GM19035 (cell line): ENCODE results near the gene DHX8.
A peak's percentile ranks its signal among the peaks of the same experiment; 100 is the strongest.

ENCODE experiments used
- ATAC-seq: cut with Tn5 transposase; IDR thresholded peaks from one replicate; pipeline ENCODE4 v1.9.1; 2021; ENCODE audit not compliant: unreplicated experiment

Gene DHX8

GRCh38 chr17:43546319-43547188 is 62.8 kb downstream of the DHX8 start, which contains the start of gene ETV4:
ETV4 (minus strand) TSS chr17:43546340; CDS start chr17:43545617, 723 bp downstream.
- peak; percentile 84 for ATAC-seq

DNA sequence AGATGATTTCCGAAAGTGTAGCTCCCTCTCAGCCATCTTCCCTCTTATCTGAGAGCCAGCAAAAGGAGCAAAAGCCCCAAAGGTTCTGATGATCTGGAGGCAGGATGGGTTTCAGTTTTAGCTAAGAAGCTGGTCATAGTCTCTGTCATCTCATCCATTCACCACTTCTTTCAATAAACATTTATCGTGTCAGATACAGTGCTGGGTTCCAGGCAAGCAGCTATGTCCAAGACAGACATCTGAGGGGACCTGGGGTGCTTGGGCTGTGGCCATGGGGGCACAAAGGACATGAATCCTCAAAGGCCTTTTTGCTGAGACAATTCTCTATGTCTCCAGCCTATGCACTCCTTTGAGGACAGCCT is 63.4 kb downstream of the DHX8 start:
- no peak for ATAC-seq

GRCh38 chr17:43547659-43548256 is 64.0 kb downstream of the DHX8 start:
- ATAC-seq: no peak

DNA sequence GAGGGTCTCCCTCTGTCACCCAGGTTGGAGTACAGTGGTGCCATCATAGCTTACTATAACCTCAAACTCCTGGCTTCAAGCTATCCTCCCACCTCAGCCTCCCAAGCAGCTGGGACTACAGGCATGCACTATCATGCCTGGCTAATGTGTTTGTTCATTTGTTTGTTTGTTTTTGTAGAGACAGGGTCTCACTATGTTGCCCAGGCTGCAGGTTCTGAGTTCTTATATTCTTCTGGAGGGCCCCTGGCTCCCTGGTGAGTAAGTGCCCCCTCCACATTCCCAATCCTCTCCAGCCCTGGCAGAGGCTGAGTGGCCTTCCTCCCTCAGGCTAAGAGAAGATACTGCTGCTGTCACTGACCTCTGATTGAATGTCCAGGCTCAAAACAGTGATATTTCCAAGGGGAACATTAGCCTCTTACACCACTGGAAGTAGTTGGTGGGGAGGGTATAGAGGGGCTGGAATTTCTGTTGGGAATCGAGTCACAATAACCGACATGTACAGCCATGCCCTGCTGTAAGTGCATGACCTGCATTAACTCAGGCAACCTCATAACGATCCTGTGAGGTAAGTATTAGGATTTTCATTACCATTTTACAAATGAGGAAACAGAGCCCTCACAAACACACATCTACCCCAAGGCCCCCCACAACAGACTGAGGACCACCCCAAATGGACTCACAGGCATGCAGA is 65.1 kb downstream of the DHX8 start:
- no peak for ATAC-seq

- ATAC-seq: no peak
Observed at GRCh38 chr17:43549496-43549895, 65.7 kb downstream of the DHX8 start.

GRCh38 chr17:43550754-43551153 is 67.0 kb downstream of the DHX8 start:
- ATAC-seq: no peak

DNA sequence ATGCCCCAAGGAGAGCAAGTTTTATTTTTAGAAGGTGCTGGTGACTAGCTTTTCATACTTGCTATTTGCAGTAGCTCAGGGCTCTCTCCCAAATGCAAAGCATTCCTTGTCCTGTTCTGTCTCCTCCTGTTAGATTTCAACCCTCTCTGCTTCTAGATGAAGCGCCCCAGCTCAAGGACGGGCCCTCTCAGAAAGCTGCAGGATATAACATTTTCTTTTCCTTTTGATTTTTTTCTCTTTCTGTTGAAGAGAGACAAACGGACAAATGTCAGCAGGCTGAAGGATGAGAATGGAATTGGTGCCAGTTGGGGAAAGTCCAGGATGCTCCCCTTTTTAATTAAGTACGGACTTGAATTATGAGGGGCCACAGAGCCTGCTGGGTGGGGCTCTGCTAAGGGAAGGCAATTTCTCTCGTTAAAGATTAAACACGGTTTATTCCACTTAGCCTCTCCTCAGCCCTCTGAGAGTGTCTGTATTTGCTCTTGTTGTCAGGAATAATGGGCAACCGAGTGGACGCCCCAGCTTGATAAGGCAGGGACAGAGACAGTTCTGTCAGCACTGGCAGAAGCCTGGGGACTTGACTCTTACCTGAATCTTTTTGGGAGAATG is 68.6 kb downstream of the DHX8 start:
- ATAC-seq: no peak

DNA sequence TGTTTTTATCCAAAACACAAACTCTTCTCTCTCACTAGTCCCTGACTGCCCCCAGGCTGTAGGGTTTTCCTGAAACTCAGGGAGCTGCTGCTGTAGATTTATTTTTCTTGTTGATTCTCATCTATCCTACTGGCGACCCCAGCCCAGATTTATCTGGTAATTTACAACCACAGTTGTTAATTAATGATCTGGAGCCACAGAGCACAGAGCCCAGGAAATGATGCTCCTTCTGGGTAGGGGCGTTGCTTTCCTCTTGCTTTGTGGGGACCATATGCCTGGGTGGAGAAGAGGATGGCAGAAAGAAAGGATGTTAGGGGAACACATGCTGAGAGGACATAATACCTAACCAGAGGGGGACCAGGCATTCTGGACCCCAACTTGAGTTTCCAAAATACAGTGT is 69.8 kb downstream of the DHX8 start:
- no peak for ATAC-seq

GRCh38 chr17:43554857-43555256 is 71.1 kb downstream of the DHX8 start:
- no peak for ATAC-seq

GRCh38 chr17:43556292-43556691 is 72.5 kb downstream of the DHX8 start:
- no peak for ATAC-seq

- no peak for ATAC-seq
Observed at GRCh38 chr17:43558805-43559160, 75.0 kb downstream of the DHX8 start.

DNA sequence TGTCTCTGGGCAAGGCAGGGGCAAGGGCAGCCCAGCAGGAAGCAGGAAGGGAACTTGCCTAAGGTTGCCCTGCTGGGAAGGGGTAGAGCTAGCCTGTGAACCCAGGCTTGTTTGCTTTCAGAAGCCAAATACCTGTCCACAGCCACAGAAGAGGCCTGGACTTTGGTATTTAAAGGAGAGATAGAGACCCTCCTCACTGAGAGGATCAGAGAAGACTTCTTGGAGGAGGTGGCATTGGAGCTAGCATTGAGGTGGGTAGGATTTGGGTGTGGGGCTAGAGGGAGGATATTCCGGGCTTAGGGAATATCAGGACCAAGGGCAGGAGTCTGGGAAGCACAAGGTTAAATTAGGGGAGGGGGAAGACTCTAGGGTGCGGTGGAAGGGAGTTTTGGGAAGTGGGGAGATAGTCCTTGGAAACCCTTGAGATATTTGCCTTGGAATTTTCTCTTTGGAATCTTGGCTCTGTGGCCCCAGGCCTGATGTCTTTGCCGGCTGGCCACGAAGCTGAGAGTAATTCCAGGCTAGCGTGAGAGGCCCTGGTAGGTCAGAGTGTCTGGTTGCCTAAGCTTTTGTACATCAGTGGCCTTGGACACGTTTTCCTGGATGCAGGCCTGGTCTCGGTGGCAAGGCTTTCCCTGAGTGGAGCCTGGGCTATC is 75.5 kb downstream of the DHX8 start:
- no peak for ATAC-seq

DNA sequence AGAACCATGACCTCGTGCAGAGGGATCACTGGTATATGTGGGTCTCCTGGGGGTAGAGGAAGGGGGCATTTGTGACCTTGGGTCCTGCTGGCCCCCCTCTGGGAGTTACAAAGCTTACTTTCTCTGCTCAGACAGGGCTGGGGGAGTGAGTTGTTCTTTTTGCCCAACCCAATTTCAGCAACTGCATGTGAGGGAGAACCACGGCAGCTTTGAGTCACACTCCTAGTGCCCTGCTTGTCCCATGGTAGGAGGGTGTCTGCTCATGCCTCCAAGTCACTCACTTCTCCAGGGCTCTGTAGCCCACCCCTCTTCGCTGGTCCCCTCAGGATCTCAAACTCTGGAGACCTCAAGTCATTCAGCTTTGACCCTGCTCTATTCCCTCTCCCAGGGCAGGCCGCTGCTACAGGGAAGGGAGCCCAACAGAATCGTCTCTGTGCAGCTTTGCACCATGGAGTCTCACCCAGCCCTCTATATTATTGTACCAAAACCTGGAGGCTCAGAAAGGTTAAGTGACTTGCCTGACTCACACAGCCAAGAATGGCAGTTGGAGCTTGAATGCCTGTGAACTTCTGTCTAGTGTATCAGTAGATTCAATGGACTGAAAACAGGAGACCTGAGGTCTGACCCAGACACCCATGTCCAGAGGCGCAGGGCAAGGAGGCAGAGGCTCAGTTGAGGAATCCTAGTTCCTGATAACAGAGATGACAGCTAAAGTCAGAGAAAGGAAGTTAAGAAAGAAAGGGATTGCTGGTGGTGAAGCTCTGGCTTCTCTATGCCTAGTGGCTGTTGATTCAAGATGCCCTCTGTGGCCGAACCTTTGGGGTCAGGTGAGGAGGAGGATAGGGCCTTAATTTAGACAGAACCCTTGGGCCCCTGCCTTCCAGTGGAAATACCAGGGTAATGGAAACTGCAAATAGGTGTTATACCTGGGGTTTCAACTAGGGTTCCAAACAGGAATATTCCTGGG is 77.0 kb downstream of the DHX8 start:
- no peak for ATAC-seq

- ATAC-seq: no peak
Observed at GRCh38 chr17:43562679-43563599, 79.2 kb downstream of the DHX8 start.

DNA sequence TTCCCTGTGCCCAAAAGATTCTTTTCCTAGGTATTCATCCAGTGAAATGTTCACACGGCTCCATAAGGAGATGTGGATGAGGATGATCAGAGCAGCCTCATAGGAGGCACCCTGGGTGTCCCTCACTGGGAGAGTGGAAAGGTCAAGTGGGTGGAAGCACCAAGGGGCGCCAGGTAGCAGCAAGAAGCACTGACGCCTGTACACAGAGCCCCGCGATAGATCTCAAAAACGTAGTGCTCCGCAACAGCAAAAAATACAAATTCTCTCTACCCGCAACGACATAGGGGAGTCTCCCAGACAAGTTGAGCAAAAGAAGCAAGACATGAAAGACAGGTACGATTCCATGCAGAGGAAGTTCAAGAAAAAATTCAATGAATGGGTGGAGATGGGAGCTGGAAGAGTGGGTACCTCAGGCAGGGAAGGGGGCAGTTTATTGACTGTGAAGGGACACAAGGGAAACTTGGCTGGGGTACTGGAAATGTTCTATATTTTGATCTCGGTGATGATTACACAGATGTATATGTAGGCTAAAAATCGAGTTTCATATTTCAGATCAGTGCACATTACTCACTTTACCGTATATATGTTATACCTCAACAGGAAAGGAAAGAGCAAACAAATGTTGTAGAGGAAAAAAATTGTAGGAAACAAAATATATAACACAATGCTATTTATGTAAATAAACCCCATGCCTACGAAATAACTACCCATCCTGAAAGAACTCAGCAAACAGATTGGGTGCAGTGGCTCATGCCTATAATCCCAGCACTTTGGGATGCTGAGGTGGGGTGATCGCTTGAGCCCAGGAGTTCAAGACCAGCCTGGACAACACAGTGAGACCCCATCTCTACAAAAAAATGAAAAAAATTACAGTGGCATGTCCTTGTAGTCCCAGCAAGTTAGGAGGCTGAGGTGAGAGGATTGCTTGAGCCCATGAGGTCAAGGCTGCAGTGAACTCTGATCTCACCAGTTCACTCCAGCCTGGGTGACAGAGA is 80.1 kb downstream of the DHX8 start:
- ATAC-seq: no peak

DNA sequence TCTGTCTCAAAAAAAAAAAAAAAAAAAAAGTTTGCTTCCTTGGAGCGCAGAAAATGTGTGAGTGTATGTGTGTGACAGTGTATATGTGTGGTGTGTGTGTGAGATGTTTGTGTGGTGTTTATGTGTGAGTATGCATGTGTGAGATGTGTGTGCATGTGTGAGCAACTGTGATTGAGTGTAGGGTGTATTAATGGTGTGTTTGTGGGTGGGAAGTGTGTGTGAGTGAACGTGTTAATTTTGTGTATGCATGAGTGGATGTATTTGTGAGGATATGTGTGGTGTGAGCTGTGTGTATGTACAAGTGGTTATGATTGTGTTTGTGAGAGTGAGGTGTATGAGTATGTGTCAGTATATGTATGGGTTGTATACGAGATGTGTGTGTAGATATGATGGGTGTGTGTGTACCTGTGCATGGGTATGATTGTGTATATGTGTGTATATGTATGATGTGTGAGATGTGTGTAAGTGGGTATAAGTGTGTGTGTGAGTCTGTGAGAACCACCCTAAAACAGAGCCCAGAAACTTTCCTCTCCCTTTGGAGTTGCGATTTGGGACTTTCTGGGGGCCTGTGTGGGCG is 84.8 kb downstream of the DHX8 start:
- no peak for ATAC-seq

- no peak for ATAC-seq
Observed at GRCh38 chr17:43570518-43570928, 86.7 kb downstream of the DHX8 start.
